K562 (cell line): ENCODE data around the gene DGKB.

Experiments used
- CTCF ChIP-seq, 3 experiments: IDR thresholded peaks in 2 of 3; conservative IDR thresholded peaks in 1 of 3; 2 replicates each; pipeline ENCODE4 v1.5.1; 2011 to 2012; ENCODE audit warnings: low read length in 3 of 3, mild to moderate bottlenecking in 3 of 3, control low read depth in 2 of 3, improper control_type of control experiment in 1 of 3, inconsistent platforms in 1 of 3, low read depth in 1 of 3, mixed read lengths in 1 of 3, moderate library complexity in 1 of 3; ENCODE audit not compliant: insufficient read depth in 2 of 3
- GATAD2B ChIP-seq: fragments of 450-650 bp; IDR thresholded peaks from 2 replicates; pipeline ENCODE4 v1.6.1; 2017; ENCODE audit warnings: mild to moderate bottlenecking, borderline replicate concordance
- NFIC ChIP-seq: fragments of 450-650 bp; IDR thresholded peaks from 2 replicates; pipeline ENCODE4 v1.6.1; 2017; ENCODE audit warnings: mild to moderate bottlenecking, inconsistent platforms
- PTTG1 ChIP-seq: fragments of 450-650 bp; IDR thresholded peaks from 2 replicates; pipeline ENCODE4 v1.6.1; 2016; ENCODE audit warnings: low read depth, mild to moderate bottlenecking, missing genetic modification characterization, missing compliant biosample characterization
- RAD21 ChIP-seq, 2 experiments: fragments of 250-450 bp in 1 of 2; fragments of 450-650 bp in 1 of 2; sonication (Bioruptor Pico) in 1 of 2; formaldehyde crosslinking in 1 of 2; IDR thresholded peaks in 1 of 2; conservative IDR thresholded peaks in 1 of 2; 2 replicates each; pipeline versions ENCODE4 v1.4.0 to v1.8.0; 2020 to 2022; ENCODE audit warnings: mild to moderate bottlenecking in 2 of 2, moderate library complexity in 1 of 2
- SMAD1 ChIP-seq: fragments of 150-350 bp; IDR thresholded peaks from 2 replicates; pipeline ENCODE4 v1.6.1; 2014; ENCODE audit warnings: low read length, low read depth; ENCODE audit not compliant: partially characterized antibody
- YBX1 ChIP-seq: fragments of 450-650 bp; IDR thresholded peaks from 2 replicates; pipeline ENCODE4 v1.7.1; 2016; ENCODE audit warnings: mild to moderate bottlenecking
- TF ChIP-seq, protein P1 (sequence below), 2 experiments: fragments of 450-650 bp in 1 of 2; sonication (generic) in 1 of 2; formaldehyde crosslinking; conservative IDR thresholded peaks; 2 replicates each; pipeline versions ENCODE4 v1.4.0 to v1.8.1; 2020 to 2022; ENCODE audit warnings: mild to moderate bottlenecking in 1 of 2, missing genetic modification reagents in 1 of 2

DNA sequence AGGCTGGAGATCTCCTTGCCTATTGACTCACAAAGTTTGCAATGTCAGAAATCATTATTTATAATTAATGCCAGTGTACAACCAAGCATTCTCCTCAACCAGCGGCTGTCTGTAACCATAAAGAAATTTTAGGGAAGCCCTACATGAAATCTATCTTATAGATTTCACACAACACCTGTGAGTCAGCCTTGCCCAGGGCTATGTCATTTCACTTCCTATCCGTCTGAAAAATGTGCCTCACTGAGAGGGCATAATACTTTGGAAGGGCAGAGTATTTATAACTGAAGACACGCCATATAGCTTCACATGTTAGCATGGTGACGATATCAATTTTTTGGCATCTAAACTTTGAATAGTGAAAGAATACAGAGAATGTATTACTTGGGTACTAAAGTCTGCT is 616.5 kb downstream of the DGKB start:
- TF ChIP-seq CTCF (IDR thresholded peaks at IDR 0.05 in 2 of 3, conservative IDR thresholded peaks at IDR 0.05 in 1 of 3; ENCODE audit: insufficient read depth in 2 of 3, low read depth in 1 of 3, low read length in 3 of 3) (no peak), PTTG1 (tag) (no peak), SMAD1 (no peak), GATAD2B (no peak), RAD21 (CRISPR knock-in tag; conservative IDR thresholded peaks at IDR 0.05 in 1 of 2, IDR thresholded peaks at IDR 0.05 in 1 of 2) (no peak), YBX1 (no peak), NFIC (no peak)
- TF ChIP-seq, protein P1, sequence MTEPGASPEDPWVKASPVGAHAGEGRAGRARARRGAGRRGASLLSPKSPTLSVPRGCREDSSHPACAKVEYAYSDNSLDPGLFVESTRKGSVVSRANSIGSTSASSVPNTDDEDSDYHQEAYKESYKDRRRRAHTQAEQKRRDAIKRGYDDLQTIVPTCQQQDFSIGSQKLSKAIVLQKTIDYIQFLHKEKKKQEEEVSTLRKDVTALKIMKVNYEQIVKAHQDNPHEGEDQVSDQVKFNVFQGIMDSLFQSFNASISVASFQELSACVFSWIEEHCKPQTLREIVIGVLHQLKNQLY (CRISPR knock-in tag; conservative IDR thresholded peaks at IDR 0.05): no peak
